Measurements from ENCODE around the gene HBEGF. TPM values are rescaled to one million over a fixed set of nuclear protein-coding genes. Genes with fewer than 3 reads are reported as not detected.
A peak's percentile ranks its signal among the peaks of the same experiment; 100 is the strongest.

HBEGF gene
- total RNA-seq, 1 donor from 2014 or later, result 21.7 TPM

DNA sequence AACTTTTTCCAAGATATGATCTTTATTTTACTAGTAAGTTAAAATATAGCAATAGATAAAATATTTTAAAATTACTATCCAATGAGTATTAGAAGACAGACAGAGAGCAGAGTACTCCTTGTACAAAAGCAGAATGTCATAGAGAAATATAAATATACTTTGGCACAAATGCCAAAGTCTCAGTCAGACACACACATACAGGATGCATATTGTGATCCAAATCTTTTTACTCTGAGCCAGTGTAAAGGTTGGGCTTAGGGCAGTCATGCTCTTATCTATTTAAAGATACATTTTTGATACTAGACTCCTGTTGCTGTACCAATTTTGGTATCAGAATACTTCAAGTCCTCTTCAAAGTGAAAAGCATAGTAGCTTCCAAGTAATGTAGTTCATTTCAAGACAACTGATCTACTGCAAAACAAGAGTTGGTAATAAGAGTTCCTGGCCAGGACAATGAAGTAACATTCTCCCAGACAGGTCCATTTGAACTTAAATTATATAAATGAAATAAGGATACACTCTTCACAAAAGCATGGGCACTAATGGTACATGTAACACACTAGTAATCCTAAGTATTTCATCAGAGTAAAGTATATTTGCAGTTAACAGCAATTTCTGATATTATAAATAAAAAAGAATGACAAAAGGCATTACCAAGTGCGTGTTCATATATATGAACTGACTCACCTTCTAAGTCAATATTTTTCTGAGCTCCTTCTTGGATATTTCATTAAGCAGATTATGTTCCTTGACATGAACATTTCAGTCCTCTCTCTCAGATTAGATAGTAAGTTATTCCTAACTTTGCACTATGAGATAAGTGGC lies 54.0 kb downstream of the HBEGF start:
- intact Hi-C loops (cut with DNase I), result no loop called here
- DNase-seq, result no peak
- ATAC-seq (ENCODE audit: poor library complexity), result peak; percentile 50

DNA sequence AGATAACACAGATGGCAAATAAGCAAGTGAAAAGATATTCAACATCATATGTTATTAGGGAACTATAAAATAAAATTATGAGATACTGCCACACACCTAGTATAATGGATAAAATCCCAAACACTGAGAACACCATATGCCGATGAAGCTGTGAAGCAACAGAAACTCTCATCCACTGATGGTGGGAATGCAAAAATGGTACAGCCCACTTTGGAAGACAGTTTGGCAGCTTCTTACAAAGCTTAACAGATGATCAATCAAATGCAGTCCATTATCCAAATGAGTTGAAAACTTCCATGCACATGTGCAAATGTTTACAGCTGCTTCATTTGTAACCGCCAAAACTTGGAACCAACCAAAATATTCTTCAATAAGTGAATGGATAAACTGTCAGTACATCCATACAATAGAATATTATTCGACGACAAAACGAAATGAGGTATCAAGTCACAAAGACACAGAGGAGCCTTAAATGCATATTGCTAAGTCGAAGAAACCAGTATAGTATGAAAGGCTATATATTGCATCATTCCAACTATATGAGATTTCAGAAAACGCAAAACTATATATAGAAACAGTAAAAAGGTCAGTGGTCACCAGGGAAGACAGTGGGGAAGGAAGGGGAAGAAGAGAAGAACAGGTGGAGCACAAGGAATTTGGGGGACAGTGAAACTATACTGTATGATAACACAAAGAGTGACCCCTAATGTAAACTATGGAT lies 58.4 kb downstream of the HBEGF start:
- ATAC-seq (ENCODE audit: poor library complexity), result no peak
- intact Hi-C loops (cut with DNase I), result no loop called here
- DNase-seq, result no peak

DNA sequence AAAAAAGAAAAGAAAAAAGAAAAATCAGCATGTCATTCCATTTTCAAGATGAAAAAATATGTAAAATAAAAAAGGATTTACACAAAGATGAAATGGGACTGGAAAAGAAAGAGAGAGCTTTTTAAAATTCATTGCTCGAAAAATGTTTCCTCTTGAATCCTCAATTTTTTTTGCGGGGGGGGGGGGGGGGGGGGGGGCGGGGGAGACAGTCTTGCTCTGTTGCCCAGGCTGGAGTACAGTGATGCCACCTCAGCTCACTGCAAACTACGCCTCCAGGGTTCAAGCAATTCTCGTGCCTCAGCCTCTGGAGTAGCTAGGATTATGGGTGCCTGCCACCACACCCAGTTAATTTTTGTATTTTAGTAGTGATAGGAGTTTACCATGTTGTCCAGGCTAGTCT lies 60.0 kb downstream of the HBEGF start:
- intact Hi-C loops (cut with DNase I), result no loop called here
- no peak for DNase-seq
- ATAC-seq (ENCODE audit: poor library complexity), result no peak

DNA sequence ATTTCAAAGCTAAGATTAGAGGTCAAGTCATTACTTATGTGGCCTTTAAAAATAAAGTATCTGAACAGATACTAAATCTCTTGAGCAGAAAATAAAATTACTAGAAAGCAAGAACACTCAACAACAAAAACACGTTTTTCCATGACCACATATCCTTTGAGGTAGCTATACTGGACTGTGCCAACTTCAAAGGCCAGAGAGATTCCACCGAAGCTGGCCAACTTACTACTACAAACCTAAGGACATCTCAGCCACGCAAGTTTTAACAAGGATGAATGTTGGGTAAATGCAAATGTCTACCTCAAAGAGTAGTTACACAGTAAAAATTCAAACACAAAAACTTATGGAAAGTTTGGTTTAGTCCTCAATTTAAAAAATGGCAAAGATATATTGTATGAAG lies 62.4 kb downstream of the HBEGF start:
- intact Hi-C loops (cut with DNase I), result no loop called here
- DNase-seq, result no peak
- no peak for ATAC-seq (ENCODE audit: poor library complexity)

Other genes starting within 250 kb of the HBEGF start
- 22.2 TPM for gene PURA, start 232.5 kb downstream of the HBEGF start, total RNA-seq
- 10.4 TPM for gene IGIP, start 220.7 kb downstream of the HBEGF start, total RNA-seq
- gene CYSTM1, start 171.4 kb downstream of the HBEGF start, total RNA-seq, result 58.3 TPM
- gene PFDN1, start 43.5 kb downstream of the HBEGF start, total RNA-seq, result 68.7 TPM
- not detected for gene SLC4A9, start 13.6 kb upstream of the HBEGF start, total RNA-seq
- gene ANKHD1, start 55.2 kb upstream of the HBEGF start, total RNA-seq, result 55.8 TPM
- gene EIF4EBP3, start 201.1 kb upstream of the HBEGF start, total RNA-seq, result 12.0 TPM
- 23.1 TPM for gene SRA1, start 210.9 kb upstream of the HBEGF start, total RNA-seq
- gene APBB3, start 218.0 kb upstream of the HBEGF start, total RNA-seq, result 10.2 TPM
- 81.4 TPM for gene SLC35A4, start 218.2 kb upstream of the HBEGF start, total RNA-seq